Measurements from ENCODE around the gene BEST2.
"Not testable (repeated sequence)": the region's sequence is repeated elsewhere in the genome, so short reads cannot be mapped to it uniquely, and the experiment has no call there.

BEST2 gene

GRCh38 chr19:12751635-12752034, at the start of gene BEST2:
BEST2 (plus strand) TSS chr19:12751791; CDS start chr19:12752593, 802 bp downstream.
- no peak for DNase-seq

GRCh38 chr19:12703046-12703445, 48.5 kb upstream of the BEST2 start:
- no peak for DNase-seq

- no peak for DNase-seq
Observed at GRCh38 chr19:12705169-12705568, 46.4 kb upstream of the BEST2 start.

GRCh38 chr19:12705654-12706331, 45.8 kb upstream of the BEST2 start:
- no peak for DNase-seq

DNA sequence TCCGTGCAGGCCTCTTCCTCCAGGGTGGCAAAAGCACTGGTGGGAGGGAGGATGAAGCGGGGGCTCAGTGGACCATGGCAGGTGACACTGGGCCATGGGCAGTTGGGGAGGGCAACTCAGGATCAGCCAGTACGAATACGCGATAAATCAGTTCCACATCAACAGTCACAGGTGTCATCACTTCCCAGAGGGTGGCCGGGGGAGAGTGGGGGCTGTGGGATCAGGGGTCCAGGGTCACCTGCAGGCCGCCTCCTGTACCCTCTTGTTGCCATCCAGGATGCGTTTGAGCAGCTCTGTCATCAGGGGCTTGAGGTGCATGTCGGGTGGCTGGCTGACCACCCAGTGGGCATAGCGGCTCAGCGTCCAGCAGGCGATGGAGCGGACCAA, 45.3 kb upstream of the BEST2 start:
- no peak for DNase-seq

GRCh38 chr19:12708641-12709040, 43.0 kb upstream of the BEST2 start:
- DNase-seq = no peak

DNA sequence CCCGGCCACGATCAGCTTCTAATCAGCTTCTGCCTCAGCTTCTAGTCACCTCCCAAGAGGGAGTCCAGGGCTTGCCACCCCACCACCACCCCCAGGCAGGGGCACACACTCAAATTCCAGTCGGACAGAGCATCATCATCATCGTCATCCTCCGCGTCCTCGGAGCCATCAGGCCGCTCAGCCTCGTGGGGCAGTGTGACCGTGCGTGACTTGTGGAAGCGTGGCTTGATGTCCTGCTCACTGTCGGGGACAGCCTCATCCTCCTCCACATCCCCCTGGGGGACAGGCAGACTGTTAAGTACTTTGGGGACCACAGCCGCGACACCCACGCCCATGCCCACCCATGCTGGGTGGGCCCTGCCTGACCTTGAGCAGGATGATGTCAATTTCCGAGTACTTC, 40.4 kb upstream of the BEST2 start:
- DNase-seq = no peak

DNA sequence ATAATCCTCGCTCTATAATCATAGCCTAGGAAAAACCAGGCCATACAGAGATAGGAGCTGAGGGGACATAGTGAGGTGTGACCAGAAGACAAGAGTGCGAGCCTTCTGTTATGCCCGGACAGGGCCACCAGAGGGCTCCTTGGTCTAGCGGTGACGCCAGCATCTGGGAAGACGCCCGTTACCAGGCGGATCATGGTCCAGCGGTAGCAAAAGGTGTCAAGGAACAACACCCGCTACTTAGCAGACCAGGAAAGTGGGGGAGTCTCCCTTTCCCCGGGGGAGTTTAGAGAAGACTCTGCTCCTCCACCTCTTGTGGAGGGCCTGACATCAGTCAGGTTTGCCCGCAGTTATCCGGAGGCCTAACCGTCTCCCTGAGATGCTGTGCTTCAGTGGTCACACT, 39.5 kb upstream of the BEST2 start:
- DNase-seq = not testable (repeated sequence)

DNA sequence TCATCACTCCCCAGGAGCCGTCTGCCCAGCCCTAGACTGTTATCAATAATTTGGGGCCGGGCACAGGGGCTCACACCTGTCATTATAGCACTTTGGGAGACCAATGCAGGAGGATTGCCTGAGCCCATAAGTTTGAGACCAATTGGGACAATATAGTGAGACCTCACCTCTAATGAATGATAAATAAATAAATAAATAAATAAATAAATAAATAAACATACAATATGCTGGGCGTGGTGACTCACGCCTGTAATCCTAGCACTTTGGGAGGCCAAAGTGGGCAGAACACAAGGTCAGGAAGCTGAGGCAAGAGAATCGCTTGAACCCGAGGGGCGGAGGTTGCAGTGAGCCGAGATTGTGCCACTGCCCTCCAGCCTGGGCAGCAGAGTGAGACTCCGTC, 38.3 kb upstream of the BEST2 start:
- not testable (repeated sequence) for DNase-seq

- DNase-seq = no peak
Observed at GRCh38 chr19:12715102-12715501, 36.5 kb upstream of the BEST2 start.

- no peak for DNase-seq
Observed at GRCh38 chr19:12715929-12716328, 35.7 kb upstream of the BEST2 start.

- no peak for DNase-seq
Observed at GRCh38 chr19:12720296-12720695, 31.3 kb upstream of the BEST2 start.

- DNase-seq = no peak
Observed at GRCh38 chr19:12720851-12721655, 30.5 kb upstream of the BEST2 start.

- DNase-seq = peak in 2 of 4 experiments; percentile 20 to 29
Observed at GRCh38 chr19:12721656-12722565, 29.7 kb upstream of the BEST2 start.

GRCh38 chr19:12722566-12723380, 28.8 kb upstream of the BEST2 start:
- DNase-seq = peak; percentile 73 to 85 (median 84)

DNA sequence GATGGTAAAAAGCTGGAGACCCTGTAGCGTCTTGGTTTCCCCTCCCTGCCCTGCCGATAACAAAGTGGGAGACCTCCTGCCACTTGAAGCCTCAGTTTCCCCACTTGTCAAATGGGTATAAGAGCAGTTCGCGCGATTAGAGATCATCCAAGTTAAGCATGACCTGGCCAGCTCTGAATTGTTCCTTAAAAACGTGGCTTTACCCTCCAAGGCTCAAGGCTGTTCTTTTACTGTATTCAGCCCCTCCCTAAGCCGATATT, 28.3 kb upstream of the BEST2 start:
- DNase-seq = no peak

DNA sequence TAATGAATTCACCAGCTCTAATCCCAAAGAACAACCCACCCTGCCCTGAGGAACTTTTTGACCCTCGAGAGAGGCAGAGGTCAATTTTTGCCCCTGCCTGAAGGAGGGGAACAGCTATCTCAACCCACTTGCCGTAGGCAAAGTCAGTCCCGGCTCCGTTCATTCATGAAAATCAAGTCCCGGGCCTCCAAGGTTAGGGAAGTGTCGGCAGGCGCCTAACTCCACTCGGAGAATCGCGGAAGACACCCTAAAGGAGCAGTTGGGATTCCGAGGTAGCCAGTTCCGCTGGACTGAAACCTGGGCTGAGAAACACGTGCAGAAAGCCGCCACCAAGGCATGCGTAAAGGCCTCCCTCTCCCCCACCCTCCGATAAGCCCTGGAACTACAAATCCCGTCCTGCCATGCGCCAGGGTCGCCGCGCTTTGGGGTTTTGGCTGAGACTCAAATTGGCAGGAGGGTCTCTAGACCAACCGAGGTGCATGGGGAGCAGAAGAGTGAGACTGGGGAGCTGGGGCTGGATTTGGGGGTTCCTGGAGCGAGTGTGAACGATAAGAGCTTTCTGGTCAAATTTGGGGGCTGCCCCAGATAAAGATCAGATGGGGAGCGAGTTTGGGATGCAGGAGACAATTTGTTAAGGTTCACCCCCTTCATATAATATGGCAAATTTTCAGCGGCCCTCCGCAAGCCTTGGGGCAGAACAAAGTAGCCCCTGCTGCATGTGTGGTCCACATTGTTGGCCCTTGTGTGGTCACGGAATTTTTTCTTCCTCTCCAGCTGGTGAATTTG, 27.8 kb upstream of the BEST2 start, which contains the start of gene TNPO2:
Gene TNPO2, minus strand, starts transcription at position 292 of the 786 bp plus-strand sequence. CDS start 2,955 bp downstream, outside the sequence.
- peak; percentile 18 to 65 (median 39) for DNase-seq

GRCh38 chr19:12725612-12726011, 26.0 kb upstream of the BEST2 start:
- not testable (repeated sequence) for DNase-seq

DNA sequence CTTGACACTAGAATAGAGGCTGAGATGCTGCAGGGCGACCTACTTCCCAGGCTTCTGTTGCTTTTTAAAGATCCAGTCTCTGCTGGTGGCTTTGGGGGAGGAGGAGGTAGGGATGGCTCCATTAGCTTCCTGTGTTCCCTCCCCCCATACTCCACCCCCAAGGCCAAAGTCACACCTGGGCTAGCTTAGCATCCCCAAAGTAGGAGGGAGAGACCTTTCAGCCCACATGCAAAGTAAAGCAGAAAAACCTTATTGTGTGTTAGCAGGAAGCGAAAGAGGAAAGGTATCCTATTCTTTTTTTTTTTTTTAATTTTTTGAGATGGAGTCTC, 24.6 kb upstream of the BEST2 start:
- DNase-seq = no peak

DNA sequence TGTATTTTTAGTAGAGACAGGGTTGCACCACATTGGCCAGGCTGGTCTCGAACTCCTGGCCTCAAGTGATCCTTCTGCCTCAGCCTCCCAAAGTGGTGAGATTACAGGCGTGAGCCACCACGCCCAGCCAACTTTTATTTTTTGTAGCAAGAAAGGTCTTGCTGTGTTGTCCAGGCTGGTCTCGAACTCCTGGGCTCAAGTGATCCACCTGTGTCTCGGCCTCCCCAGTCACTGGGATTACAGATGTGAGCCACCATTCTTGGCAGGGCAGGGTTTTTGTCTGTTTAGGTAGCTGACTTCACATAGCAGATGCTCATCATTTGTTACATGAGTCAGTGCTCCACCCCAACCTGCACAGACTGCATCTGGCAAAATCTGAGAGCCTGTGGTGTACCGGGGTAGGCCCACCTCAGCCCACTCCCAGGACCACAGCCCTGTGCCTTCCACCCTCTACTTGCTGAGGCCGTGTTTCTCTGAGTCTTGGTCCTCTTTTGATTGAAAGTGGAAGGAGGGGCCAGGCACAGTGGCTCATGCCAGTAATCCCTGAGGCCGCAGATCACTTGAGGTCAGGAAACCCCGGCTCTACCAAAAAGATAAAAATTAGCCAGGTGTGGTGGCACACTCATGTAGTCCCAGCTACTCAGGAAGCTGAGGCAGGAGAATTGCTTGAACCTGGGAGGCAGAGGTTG, 23.7 kb upstream of the BEST2 start:
- DNase-seq = no peak

- DNase-seq = no peak
Observed at GRCh38 chr19:12730064-12730463, 21.5 kb upstream of the BEST2 start.

All from activated CD4-positive, CD25-positive, alpha-beta regulatory T cell (primary cell).